K562 (cell line): Measurements from ENCODE around the gene RPL27.

Experiments
- ATF6 ChIP-seq: sonication (generic); formaldehyde crosslinking; IDR thresholded peaks from 2 replicates; pipeline ENCODE4 v1.4.0; 2020; ENCODE audit warnings: mild to moderate bottlenecking, missing genetic modification reagents
- BHLHE40 ChIP-seq: IDR thresholded peaks from 2 replicates; pipeline ENCODE4 v1.6.1; 2011; ENCODE audit warnings: low read length, improper control_type of control experiment
- EGR1 ChIP-seq: fragments of 450-650 bp; conservative IDR thresholded peaks from 2 replicates; pipeline ENCODE4 v1.6.1; 2017; ENCODE audit warnings: mild to moderate bottlenecking
- NR2C1 ChIP-seq, 2 experiments: fragments of 450-650 bp; IDR thresholded peaks; 2 replicates each; pipeline ENCODE4 v1.6.1; 2017; ENCODE audit warnings: mild to moderate bottlenecking in 2 of 2, antibody characterized with exemption in 1 of 2, inconsistent platforms in 1 of 2, missing compliant biosample characterization in 1 of 2, missing genetic modification characterization in 1 of 2
- POLR2AphosphoS5 ChIP-seq: IDR thresholded peaks from 2 replicates; pipeline ENCODE4 v1.6.1; 2011; ENCODE audit warnings: mild to moderate bottlenecking, low read depth, low read length, moderate library complexity; ENCODE audit not compliant: control insufficient read depth, insufficient read depth
- USF2 ChIP-seq: sonication (generic); formaldehyde crosslinking; IDR thresholded peaks from 2 replicates; pipeline ENCODE4 v1.5.0; 2020; ENCODE audit warnings: missing genetic modification reagents
- ZFPM2 ChIP-seq: fragments of 250-450 bp; sonication (Bioruptor Pico); IDR thresholded peaks from 2 replicates; pipeline ENCODE4 v1.5.1; 2022; ENCODE audit warnings: mild to moderate bottlenecking
- ZNF436 ChIP-seq: fragments of 250-450, 450-650 bp; sonication (Bioruptor Pico); formaldehyde crosslinking; IDR thresholded peaks from 2 replicates; pipeline ENCODE4 v1.7.0; 2020; ENCODE audit warnings: mild to moderate bottlenecking

DNA sequence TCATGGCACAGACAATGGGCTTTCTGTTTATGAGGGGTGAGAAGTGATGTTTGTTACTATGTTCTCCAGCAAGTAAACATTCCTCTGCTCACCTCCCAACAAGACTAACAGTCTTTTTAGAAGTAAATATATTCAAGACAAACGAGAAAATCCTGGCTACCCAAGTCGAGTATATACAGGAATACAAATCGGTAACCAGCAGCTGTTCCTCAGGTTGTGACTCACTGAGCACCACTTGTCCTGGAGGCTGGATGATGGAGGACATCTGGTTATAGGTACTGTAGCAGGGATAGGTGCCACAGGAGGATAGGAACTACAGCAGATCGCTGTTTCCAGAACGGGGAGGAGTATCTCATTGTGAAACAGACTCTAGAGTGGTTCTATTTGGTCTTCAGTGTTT is 5.3 kb upstream of the RPL27 start:
- TF ChIP-seq POLR2AphosphoS5: no peak
- no peak for TF ChIP-seq ZNF436 (CRISPR knock-in tag)
- no peak for TF ChIP-seq ATF6
- TF ChIP-seq BHLHE40: no peak
- no peak for TF ChIP-seq USF2
- no peak for TF ChIP-seq EGR1
- TF ChIP-seq ZFPM2: no peak
- no peak for TF ChIP-seq NR2C1 (IDR thresholded peaks at IDR 0.05)
- TF ChIP-seq NR2C1 (tag; IDR thresholded peaks at IDR 0.05): no peak
